HPDE6-E6E7 (cell line): ENCODE results near the gene DOCK7.
"Not testable (repeated sequence)": the region's sequence is repeated elsewhere in the genome, so short reads cannot be mapped to it uniquely, and the experiment has no call there.

Experiments used
- DNase-seq: peaks from one replicate; pipeline ENCODE4 v3.0.0; 2011; ENCODE audit warnings: missing footprints; ENCODE audit errors: extremely low spot score

DOCK7 gene

DNA sequence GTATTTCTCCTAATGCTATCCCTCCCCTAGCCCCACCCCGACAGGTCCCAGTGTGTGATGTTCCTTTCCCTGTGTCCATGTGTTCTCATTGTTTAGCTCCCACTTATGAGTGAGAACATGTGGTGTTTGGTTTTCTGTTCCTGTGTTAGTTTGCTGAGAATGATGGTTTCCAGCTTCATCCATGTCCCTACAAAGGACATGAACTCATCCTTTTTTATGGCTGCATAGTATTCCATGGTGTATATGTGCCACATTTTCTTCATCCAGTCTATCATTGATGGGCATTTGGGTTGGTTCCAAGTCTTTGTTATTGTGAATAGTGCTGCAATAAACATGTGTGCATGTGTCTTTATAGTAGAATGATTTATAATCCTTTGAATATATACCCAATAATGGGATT, 77.6 kb downstream of the DOCK7 start:
- DNase-seq: not testable (repeated sequence)

GRCh38 chr1:62608905-62609304, 79.3 kb downstream of the DOCK7 start:
- no peak for DNase-seq

DNA sequence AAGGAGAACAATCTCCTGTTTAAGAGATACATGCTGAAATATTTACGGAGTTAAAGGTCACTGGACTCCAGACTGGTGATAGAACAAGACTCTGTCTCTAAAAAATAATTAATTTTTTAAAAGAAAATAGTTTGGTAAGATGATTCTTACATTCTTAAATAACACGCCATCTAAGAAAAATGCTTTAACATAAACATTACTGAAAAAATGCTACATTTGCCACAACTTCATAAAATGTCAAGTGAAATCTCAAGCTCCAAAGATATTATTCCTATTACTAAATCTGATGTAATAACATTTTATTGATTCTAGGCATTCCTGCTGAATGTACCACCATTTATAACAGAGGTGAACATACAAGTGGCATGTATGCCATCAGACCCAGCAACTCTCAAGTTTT, 86.7 kb downstream of the DOCK7 start:
- DNase-seq: no peak

GRCh38 chr1:62599044-62599443, 89.1 kb downstream of the DOCK7 start:
- no peak for DNase-seq

DNA sequence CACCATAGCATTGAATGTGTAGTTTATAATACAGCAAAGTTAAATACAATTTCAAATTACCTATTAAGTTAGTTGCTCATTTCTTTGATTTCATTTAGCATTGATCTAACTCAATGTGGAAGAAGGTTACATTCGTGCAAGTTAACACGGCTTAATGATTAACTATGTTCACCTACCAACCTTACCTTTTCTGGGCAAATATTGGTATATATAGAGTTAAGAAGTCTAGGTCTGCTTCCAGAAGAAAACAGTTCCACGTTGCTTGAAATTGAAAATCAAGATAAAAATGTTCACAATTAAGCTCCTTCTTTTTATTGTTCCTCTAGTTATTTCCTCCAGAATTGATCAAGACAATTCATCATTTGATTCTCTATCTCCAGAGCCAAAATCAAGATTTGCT, 90.9 kb downstream of the DOCK7 start, which contains the start of gene ANGPTL3:
ANGPTL3 (plus strand) TSS at position 240 of the 400 bp plus-strand sequence; CDS start at position 287, 47 bp downstream.
- DNase-seq: no peak

DNA sequence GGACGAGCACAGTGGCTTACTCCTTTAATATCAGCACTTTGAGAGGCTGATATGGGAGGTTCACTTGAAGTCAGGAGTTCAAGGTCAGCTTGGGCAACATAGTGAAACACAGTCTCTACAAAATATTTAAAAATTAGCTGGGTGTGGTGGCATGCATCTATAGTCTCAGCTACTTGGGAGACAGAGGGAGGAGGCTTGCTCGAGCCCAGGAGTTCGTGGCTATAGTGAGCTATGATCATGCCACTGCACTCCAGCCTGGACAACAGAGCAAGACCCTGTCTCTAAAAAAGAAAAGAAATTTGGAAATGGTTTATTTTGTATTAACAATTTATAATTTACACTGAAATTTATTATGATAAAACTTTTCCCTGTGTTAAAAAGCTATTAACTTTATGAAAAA, 92.5 kb downstream of the DOCK7 start:
- no peak for DNase-seq

DNA sequence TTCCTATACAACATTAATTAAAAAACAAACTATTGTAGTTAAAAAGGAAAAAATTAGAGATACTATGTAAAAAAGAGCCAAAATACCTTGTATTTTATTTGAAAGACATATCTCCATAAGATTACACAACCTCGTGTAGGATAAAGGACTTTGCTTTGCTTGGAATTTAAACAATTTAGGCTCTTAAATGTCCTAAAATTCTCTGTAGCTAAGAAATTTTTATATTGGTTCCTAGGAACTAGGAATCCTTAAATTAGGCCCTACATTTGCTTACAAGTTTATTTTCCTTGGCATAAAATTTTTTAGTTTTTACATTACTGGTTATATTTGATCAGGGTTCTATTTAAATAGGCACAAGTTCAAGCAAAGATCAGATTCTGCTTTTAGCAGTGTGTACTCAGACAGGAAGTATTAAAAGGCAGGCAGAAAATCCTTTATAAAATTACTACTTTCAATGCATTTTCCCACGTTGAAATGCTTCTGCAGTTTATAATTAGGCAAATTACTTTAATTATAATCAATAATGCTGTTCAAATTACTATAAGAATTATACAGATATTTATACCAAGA, 94.3 kb downstream of the DOCK7 start:
- DNase-seq: no peak

DNA sequence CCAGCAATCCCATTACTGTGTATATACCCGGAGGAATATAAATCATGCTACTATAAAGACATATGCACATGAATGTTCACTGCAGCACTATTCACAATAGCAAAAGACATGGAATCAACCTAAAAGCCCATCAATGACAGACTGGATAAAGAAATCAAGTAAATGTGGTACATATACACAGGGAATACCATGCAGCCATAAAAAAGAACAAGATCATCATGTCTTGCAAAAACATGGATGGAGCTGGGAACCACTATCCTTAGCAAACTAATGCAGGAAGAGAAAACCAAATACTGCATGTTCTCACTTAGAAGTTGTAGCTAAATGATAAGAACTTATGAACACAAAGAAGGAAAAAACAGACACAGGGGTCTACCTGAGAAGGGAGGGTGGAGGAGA, 97.2 kb downstream of the DOCK7 start:
- DNase-seq: no peak

DNA sequence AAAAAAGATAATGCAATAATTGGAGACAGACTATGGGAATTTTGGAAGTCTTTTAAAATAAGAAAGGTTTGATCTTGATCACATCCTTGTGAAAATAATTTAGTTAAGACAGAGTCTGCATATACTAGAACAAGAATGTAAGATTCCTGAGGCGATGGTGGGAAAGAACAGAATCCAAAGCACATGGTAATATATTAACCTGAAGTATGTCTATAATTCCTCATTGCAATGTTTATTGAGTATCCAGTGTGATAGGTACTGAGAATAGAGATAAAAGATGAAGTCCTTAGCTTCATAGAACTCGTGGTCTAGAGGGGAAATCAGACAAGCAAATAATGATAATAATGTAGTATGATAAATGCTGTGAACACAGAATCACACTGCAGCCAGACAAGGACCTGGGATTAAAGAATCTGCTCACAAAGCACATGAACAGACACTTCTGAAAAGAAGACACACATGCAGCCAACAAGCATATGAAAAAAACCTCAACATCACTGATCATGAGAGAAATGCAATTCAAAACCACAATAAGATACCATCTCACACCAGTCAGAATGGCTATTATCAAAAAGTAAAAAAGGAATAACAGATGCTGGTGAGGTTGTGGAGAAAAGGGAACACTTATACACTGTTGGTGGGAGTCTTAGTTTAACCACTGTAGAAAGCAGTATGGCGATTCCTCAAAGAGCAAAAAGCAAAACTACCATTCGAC, 97.8 kb downstream of the DOCK7 start:
- no peak for DNase-seq

DNA sequence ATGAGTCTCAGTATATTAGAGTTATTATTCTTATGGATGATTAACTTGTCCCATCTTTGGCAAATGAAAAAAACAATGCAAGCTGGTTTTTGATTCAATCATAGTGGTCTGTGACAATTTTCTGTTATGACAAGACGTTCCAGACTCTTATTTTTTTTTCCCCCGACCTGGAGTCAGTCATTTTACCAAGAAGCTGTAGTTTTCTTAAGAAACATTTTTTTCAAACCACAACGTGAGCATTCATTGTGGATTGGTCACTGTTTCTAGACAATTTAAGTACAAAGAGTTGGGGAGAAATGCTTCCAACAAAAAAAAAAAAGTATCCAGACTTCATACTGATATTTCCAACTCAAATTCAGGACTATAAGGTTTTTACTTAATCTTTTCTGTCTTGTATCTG, 98.9 kb downstream of the DOCK7 start:
- DNase-seq: no peak

DNA sequence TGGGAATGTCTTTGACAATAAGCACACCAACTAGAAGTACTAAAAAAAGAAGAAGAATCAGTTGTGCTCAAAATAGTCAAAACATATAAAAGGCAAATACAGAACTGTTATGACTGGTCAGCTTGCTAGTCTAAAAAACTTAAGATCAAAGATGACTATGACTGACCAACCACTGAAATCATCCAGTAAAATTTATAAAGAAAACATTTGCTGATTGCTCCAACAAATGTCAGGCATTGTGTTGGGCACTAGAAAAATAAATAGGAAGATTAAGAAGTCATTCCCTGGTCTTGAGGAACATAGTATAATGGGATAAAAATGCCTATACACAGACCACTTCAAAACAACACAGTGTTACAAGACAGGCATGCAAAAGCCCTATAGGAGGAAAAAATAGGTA, 100.2 kb downstream of the DOCK7 start:
- no peak for DNase-seq

GRCh38 chr1:62585469-62586155, 102.6 kb downstream of the DOCK7 start:
- DNase-seq: no peak

DNA sequence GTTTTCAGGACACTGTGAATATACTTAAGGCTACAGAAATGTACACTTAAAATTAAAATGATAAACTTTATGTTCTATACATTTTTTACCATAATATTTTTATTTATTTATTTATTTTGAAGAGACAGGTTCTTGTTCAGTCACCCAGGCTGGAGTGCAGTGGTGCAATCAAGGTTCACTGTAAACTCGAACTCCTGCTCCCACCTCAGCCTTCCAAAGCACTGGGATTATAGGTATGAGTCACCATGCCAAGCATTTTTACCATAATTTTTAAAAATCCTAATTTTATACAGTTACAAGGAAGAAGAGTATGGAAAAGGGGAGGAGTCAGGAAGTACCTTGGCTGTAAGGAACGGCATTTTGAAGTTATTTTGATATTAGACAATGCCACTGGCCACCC, 114.5 kb downstream of the DOCK7 start:
- no peak for DNase-seq

DNA sequence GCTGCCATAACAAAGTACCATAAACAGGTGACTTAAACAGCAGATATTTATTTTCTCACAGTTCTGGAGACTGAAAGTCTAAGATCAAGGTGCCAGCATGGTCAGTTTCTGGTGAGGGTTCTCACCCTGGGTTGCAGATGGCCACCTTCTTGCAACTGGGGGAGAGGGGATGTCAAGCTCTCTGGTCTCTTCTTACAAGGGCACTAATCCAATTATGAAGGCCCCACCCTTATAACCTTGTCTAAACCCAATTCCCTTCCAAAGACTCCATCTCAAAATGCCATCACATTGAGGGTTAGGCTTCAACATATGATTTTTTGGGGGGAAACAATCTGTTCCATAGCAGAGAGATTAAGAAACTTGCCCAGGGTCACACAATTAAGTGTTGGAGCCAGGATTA, 115.7 kb downstream of the DOCK7 start:
- DNase-seq: no peak

- DNase-seq: not testable (repeated sequence)
These were observed 116.7 kb downstream of the DOCK7 start for GRCh38 chr1:62571517-62571916.

DNA sequence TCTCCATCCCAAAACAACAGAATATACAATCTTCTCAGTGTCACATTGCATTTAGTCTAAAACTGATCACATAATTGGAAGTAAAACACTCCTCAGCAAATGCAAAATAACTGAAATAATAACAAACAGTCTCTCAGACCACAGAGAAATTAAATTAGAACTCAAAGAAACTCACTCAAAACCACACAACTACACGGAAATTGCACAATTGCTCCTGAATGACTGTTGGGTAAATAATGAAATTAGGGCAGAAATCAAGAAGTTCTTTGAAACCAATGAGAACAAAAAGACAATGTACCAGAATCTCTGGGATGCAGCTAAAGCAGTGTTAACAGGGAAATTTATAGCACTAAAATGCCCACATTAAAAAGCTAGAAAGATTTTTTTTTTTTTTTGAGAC, 120.3 kb downstream of the DOCK7 start:
- DNase-seq: not testable (repeated sequence)

- DNase-seq: not testable (repeated sequence)
These were observed 121.0 kb downstream of the DOCK7 start for GRCh38 chr1:62567182-62567581.

GRCh38 chr1:62561306-62561705, 126.9 kb downstream of the DOCK7 start:
- no peak for DNase-seq

- DNase-seq: no peak
These were observed 143.6 kb downstream of the DOCK7 start for GRCh38 chr1:62544570-62544969.

GRCh38 chr1:62541048-62541447, 147.1 kb downstream of the DOCK7 start:
- DNase-seq: no peak

- DNase-seq: no peak
These were observed 149.1 kb downstream of the DOCK7 start for GRCh38 chr1:62539028-62539447.

- no peak for DNase-seq
These were observed 151.3 kb downstream of the DOCK7 start for GRCh38 chr1:62536865-62537264.
